Activated CD4-positive, alpha-beta T cell treated with anti-CD3 and anti-CD28 coated beads for 48 hours (primary cell): ENCODE data around the gene TWF1.
"Not testable (repeated sequence)": the region's sequence is repeated elsewhere in the genome, so short reads cannot be mapped to it uniquely, and the experiment has no call there.

Source experiments
- DNase-seq: peaks from one replicate; pipeline ENCODE4 v3.0.0-alpha.2; 2020

Gene TWF1

DNA sequence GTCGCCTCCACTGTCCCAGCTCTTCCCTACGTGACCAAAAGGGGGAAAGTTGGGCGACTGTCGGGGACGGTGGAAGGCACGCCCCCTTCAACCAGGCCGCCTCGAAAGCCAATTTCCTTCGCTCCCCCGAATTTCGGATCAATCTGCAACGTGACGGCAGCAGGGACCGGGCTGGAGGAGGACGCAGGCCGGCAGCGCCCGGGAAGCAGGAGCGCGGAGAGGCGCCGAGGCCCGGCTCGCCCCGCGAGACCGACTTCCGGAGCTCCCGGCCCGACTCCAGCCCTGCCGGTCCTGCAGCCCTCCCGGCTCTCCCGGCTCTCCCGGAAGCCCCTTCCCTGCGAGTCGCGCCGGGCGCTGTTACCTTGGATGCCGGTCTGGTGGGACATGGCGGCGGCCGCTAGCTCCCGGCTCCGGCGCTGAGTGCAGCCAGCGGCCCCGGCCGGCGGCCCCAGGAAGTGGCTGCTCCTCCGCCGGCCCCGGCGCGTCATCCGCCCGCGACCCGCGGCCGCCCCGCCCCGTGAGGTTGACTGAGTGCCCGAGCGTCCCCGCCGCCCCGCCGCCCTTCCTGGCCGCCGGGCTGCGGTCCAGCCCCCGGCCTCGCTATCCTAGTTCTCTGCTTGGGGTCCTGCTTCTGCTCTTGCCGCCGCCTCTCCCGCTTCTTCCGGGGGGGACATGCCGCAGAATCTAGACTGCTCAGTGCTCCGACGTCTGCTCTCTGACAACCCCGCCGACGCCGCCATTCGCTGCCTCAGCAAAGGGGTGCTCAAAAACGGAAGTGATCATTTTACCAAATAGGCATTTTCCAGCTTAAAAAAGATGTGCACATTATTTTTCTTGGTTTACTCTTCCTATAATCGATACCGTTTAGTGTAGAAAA lies at the start of gene TWF1:
Gene TWF1 (minus strand): TSS at position 458 of the 877 bp plus-strand sequence. CDS start 72 bp downstream, at position 386.
- DNase-seq: peak; percentile 91

DNA sequence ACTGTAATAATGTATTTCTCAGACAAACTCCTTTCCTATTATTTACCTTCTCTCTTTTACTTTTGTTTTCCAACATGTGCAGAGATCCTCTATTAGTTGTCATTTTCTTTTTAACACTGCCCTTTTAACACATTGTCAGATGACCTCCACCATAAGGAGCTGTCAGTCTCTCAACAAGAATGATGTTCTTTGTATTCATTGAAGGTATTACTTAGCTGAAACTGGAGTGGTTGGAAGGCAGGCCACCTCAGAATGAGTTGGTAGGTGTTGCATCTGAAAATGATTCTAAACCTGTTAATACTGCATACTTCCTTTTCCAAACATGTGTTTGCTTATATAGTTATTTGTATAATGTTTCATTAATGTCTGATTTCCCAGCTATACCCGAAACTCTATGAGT lies 46.6 kb upstream of the TWF1 start:
- no peak for DNase-seq

DNA sequence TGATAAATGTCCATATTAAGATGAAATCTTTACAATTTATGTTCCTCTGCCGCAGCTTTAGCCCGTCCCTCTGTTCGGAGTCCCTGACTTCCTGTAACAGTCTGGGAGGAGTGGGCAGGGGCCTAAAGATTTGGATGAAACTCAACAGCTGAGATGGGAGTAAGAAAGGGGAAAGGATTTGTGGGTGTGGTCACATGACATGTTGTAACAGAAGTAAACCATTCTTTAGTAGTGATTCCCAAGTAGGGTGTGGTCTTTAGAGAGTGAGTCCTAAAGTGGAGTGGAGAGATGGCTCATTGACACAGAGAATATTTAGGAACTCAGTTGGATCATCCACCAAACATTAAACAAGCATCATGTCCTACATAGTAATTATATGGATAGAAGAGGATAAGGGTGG lies 42.7 kb upstream of the TWF1 start:
- no peak for DNase-seq

DNA sequence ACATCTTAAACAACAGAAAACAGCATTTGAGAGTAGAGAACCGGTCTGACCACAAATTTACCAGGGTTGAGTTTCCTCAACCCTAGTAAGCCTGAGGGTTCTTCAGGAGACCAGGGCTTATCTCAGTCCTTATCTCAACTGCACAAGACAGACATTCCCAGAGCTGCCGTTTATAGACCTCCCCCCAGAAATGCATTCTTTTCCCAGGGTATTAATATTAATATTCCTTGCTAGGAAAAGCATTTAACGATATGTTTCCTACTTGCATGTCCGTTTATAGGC lies 42.0 kb upstream of the TWF1 start:
- no peak for DNase-seq

DNA sequence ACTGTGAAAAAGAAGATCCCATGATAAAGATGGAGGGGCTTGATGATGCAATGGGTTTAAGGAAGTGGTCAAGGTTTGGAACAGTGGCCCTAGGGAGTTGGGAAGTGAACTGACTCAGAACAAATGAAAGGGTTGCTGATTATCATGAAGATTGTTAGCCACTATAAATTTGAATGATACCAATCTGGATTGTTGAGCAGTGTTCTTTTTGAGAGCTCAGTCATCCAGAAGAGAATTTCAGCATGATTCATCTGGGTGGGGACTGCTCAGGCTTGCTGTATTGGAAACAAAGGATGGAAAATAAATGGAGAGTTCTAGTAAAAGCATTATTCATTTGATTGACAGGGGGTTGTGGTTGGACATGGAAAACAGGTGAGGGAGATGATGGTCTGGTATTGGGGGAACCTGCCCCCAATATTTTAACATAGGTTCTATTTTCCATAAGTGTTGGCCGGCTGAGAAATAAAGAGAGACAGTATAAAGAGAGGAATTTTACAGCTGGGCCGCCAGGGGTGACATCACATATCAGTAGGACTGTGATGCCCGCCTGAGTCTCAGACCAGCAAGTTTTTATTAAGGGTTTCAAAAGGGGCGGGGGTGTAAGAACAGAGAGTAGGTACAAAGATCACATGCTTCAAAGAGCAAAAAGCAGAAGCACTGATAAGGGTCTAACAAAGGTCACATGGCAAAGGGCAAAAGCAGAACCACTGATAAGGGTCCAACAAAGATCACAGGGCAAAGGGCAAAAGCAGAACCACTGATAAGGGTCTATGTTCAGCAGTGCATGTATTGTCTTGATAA lies 41.5 kb upstream of the TWF1 start:
- DNase-seq: not testable (repeated sequence)

DNA sequence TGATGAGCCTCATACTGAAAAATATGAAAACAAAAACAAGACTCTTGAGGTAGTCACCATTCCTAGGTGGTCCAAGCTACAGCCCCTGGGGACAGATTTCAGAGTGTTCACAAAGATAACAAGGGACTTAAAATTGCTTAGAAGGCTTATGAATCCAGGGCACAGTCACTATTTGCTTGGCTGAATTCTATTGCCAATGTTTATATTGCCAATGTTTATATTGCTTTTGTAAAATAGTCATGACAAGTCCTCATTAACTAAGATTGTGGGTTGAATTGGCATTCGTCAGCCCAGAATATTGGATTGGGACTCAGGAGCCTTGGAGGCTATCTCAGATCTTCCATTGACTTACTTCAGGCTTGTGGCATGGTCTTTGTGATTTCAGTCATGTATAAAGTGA lies 36.1 kb upstream of the TWF1 start:
- no peak for DNase-seq

DNA sequence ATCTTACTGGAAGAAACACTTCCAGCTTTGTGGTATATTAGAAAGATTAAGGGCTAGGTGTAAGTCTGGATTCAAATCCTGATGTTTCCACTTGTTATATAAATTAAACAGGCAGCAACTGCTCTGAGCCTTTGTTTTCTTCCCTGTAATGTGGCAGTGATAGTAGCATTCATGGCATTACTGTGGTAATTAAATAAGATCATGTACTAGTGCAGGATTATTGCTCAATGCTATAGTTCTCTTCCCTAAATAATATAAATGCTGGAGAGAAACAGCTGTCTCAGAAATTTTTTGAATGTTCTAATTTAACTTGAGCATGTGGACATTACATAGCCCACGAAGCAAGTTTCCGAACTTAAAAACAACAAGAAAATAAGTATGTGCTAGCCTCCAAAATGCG lies 35.1 kb upstream of the TWF1 start:
- DNase-seq: no peak

DNA sequence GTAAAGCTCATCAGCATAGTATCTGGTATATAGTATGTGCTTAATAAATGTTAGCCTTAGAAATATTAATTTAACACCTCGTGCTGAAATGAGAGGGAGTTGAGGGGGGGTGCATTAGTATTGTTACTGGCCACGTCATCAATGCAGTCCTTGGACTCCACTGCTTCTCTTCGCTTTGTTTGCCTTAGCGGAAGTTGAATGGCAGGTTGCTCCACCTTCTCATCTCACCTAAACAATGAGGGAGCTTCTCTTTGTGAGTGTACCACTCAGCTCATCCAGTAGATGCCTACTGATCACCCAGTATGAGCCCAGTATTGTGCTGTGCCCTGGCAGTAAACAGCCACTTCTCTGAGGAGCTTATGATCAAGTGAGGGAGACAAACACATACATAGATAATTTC lies 34.2 kb upstream of the TWF1 start:
- no peak for DNase-seq

DNA sequence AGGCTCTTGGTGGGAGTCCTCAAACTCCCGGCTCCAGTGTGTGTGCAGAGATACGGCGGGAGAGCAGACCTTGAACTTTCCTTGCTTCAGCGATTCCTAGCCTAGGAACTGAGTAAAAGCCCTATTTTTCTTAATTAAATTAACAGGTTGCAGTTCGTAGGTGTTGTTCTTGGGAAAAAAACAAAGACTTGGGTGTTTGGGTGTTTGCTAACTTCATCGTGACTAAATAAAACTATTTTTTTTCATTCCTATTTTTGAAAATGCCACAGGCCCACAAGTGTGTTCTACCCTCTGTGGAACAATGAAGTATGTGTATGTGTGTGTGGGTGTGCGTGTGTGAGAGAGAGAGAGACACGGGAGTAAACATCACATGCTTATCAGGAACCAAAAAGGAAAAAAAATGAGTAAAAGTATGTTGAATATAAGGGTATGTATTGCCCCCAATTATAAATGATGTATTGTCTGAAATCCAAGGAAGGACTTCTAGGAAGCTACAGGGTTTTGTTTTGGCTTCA lies 30.4 kb upstream of the TWF1 start:
- DNase-seq: no peak

DNA sequence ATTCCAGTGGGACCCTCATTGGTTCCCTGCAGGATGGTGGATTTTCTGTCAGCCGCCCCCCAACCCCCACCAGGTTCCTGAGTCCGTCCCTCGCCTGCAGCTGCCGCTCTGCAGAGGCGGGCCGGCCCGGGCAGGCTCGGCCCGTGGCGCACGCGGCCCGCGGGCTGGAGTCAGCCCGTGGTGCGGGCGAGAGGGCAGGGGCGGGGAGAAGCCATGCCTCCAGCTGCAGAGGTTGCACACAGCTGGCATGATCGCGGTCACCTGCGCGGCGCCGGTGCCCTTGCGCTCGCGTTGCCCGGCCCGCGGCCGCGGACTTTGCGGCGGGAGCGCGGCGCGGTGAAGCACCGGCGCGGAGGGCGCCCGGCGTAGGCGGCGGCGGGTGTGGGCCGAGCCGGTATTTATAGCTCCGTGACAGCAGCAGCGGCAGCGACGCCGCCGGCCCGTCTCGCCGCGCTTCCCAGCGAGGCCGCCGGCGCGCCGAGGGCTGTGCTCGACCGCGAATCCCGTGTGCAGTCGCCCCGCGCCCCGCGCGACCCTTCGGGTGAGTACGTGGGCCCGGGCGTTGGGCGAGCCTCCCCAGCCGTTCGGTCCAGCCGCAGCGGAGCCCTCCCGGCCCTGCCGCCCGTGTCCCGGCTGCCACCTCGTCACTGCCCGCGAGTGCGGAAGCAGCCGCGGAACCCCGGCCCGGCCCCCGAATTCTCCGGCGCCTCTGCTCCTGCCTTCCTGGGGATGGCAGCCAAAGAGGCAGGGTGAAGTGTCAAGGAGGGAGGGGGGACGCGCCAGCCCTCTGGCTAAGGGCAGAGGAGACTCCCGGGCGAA lies 29.7 kb upstream of the TWF1 start, which contains the start of gene TMEM117:
Gene TMEM117 (plus strand): TSS at position 426 of the 819 bp plus-strand sequence.
- peak; percentile 62 for DNase-seq

DNA sequence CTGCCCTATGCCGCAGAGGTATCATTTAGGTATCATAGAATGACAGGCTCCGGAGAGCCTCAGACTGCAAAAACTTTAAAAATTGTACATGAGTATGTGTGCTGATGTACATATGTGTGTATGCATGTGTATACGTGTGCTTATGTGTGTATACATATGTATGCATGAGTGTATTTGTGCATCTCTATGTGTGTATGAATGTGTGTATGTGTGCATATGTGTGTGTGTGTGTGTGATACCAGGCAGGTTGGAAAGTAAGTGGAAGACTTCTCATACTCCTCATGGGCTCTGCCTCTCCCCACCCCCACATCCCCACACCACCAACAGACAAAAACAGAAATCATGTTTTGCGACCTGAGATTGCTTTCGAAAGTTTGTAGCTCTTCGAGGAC lies 29.1 kb upstream of the TWF1 start:
- peak; percentile 16 for DNase-seq

DNA sequence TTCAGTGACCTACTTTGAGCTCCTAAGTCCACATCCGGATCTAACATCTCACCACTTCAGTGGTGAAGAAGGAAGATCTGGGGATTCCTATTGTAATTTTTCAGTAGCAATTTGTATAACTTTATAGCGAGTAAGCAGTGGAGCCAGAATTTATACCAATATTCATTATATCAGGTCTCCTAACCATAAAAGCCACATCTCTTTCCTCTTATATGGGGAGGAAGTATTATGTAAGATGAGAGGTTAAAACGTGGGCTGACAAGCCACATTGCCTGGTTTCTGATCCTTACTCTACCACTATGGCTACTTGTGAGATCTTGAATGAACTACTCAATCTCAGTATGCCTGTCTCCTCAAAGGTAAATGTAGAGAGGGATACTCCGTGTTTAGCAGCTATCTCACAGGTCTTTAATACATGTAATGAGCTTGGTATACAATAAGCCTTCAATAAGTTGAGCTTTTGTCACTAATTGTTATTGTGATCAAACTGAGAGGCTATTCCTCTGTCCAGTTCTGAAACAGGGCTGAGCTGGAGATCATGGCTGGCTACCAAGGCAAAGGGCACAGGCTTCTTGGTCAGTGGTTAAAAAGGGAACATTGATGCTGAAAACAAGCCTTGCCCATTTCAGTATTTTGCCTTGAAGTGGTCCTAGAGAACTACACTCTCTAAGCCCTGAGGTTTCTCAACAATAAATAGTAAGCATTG lies 26.5 kb upstream of the TWF1 start:
- no peak for DNase-seq

DNA sequence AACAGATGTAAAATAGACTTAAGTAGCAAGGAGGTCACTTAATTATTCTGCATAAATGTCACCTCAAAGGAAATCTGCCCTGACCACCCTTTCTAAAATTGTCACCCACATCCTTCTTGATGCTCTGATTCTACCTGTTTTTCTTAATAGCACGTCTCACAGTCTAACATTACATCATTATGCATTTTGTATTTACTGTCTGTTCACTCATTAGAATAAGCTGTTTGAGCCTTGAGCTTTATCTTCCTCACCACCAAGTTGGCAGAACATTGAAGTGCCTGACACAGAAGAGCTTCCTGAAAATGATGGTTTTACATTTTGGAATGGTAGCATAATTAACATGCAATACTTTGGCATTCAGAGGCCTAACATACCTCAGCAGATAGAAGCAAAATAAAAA lies 21.0 kb upstream of the TWF1 start:
- no peak for DNase-seq

DNA sequence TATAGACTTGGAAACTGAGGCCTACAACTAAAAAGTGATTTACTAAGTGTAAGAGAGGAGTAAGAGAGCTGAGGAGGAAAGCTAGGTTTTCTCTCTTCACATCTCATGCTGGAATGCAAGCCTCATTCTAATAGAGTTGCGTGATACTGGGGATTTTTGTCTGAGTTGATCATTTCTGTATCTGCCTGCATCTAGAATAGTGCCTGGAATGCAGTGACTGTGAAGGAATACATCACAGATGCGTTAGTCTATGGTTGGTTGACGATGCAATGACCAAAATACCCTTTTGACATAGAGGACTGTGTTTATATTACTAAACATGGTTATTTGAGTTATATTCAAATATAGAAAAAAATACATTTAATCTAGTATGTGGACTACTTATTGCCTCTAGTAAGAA lies 20.6 kb upstream of the TWF1 start:
- DNase-seq: no peak

DNA sequence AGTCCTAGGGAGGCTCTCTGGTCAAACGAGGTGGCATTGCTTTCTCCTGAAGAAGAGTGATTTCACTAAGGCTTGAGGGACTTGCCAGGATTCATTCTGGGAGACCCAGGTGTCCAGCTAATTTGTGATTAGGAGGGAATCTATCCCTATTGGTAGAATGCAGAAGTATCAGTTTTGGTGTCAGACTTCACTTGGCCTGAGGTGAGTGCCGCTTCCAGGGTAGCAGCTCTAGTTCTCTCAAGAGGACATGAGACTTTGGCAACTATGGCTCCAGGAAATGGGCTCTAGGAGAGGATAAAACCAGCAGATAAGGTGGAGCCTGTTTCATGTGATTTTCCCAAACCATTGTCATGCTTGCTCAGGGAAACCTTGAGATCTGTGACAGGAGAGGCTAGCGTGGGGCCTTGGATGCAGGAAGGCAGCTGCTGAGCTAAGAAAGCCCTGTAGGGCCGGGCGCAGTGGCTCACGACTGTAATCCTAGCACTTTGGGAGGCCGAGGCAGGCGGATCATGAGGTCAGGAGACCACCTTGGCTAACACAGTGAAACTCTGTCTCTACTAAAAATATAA lies 18.2 kb upstream of the TWF1 start:
- DNase-seq: no peak

DNA sequence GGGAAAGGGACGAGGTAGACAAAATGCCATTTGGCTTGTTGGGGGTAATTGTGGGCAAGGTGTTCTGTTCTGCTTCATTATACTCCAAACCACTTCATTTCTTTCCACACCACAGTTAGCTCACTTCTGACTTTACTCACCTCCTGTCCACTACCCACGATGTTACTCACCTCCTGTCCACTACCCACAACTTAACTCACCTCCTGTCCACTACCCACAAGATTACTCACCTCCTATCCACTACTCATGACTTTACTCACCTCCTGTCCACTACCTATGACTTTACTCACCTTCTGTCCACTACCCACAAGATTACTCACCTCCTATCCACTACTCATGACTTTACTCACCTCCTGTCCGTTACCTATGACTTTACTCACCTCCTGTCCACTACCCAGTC lies 10.1 kb upstream of the TWF1 start:
- no peak for DNase-seq

DNA sequence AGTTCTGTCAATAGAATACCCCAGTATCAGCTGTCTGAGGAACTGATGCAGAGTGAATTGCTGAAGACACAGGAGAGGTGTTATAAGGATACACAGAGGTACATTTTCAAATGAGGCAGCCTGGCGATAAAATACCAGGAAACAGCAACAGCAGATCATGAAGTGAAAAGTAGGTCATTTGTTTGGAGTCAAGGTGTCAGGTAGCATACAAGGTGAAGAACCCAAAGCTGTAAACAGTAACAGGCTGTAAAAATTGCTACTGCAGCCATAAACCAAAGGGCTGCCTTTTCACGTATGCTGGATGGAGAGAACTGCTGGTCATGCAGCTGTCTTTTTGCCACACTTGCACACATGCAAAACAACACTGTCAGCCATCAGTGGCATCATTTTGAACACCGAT lies 9.3 kb upstream of the TWF1 start:
- no peak for DNase-seq

DNA sequence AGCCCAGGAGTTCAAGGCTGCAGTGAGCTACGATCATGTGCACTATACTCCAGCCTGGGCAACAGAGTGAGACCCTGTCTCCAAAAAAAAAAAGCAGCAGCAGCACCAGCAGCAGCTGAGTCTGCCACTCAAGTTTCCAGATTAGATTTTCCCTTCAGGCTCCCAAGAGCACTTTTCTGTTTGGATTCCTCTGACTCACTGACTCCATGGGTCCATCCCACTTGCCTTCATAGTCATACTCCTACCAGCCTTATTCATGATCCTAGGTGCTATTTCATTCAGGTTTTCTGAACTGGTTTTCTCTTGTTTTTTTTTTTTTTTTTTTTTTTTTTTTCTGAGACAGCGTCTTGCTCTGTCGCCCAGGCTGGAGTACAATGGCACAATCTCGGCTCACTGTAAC lies 6.8 kb upstream of the TWF1 start:
- no peak for DNase-seq

DNA sequence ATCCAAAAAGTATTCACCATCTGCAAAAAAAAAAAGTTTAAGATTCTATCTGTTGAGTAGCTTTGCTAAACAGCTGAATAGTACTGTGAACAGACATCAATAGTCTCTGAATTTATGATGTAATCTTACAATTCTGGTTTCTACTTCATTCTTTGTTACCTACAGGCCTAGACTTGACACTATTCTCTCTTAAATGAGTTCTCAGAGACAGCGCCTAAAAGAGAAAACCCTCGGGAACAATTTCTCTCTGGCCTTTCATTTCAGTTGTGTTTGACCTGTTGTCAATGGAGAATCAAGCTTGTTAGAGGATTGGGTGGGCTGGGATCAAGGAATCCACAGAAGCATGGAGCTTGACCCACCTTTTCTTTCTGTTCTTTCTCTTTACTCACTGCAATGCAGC lies 5.9 kb upstream of the TWF1 start:
- DNase-seq: no peak

DNA sequence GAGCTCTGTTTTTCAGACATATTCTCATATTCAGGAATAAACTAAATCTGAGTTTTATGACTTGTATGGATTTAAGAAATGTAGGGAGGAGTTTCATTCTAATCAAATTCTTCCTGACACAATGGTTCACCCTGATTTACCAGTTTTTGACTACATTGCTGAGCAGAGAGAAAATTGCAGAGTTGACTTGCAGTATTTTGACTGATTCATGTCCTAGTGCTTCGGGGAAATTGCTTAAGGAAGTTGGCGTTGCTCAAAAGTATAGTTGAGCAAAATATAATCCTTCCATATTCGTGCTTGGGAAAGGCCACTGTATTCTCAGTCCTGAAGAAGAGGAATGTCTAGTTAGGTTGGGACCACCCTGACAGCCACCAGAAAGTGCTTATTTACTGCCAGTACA lies 1.3 kb upstream of the TWF1 start:
- no peak for DNase-seq

DNA sequence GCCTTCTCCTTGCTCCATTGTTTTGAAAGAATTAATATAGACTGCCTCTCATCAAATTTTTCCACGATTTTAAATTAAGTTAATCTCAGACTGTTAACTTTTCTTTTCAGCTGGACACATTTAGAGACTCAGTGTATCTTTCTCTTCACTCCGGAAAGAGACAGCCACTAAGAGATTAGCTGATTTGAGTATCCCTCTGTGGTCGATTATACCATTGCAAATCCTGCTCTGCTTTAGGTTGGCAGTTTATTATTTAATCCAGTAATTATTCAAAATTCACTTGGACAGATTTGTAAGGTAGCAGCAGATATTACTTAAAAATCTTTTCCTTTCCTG lies 588 bp upstream of the TWF1 start:
- no peak for DNase-seq

DNA sequence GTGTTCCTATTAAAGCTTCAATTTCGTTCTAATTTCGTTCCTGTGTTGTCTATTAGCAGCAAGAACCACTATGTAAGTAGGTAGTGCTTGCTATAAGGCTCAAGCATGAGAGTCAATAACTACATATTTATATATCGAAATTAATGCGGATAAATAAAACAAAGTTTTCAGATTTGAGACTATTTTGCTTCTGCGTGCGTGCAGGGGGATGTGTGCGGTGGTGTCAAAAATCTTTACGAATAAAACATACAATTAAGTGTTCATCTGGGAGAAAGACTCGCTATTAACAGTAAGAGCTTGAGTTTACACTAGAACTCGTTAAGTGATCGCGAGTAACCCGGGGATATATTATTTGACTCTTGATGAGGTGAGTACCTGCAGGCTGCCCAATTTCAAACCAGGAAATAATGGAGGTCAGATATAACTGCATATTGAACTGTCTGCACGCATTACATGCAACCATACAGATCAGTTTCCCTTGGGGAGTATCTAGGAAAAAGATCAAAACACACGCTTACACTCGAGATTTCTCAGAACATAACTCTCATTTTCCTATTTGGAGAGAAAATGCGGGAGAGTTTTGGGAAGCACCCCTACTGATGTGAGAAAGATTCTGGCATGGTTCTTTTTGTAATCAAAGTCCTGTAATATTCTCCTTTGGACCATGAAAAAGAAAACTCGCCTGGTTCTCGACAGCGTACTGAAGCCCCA lies 813 bp downstream of the TWF1 start:
- DNase-seq: no peak
